HG03439 (cell line): Measurements from ENCODE around the gene NCBP2.

Source experiments
- ATAC-seq: cut with Tn5 transposase; IDR thresholded peaks from one replicate; pipeline ENCODE4 v1.9.1; 2021; ENCODE audit warnings: mild to moderate bottlenecking, moderate library complexity; ENCODE audit not compliant: unreplicated experiment

Gene NCBP2

GRCh38 chr3:196941729-196942225 lies 551 bp downstream of the NCBP2 start:
- ATAC-seq: peak; percentile 27

GRCh38 chr3:196938576-196938975 lies 3.8 kb downstream of the NCBP2 start:
- ATAC-seq: no peak

GRCh38 chr3:196938124-196938523 lies 4.2 kb downstream of the NCBP2 start:
- no peak for ATAC-seq

- ATAC-seq: no peak
Observed at GRCh38 chr3:196936288-196936687, 6.0 kb downstream of the NCBP2 start.

GRCh38 chr3:196932600-196932999 lies 9.7 kb downstream of the NCBP2 start:
- peak; percentile 50 for ATAC-seq

- peak; percentile 54 for ATAC-seq
Observed at GRCh38 chr3:196931828-196932587, 10.3 kb downstream of the NCBP2 start.

GRCh38 chr3:196931157-196931556 lies 11.2 kb downstream of the NCBP2 start:
- ATAC-seq: no peak

- no peak for ATAC-seq
Observed at GRCh38 chr3:196927571-196928453, 14.5 kb downstream of the NCBP2 start.

- ATAC-seq: no peak
Observed at GRCh38 chr3:196920733-196921132, 21.6 kb downstream of the NCBP2 start.

- ATAC-seq: no peak
Observed at GRCh38 chr3:196918968-196919367, 23.4 kb downstream of the NCBP2 start.

- no peak for ATAC-seq
Observed at GRCh38 chr3:196916995-196917394, 25.3 kb downstream of the NCBP2 start.

GRCh38 chr3:196916221-196916620 lies 26.1 kb downstream of the NCBP2 start:
- ATAC-seq: no peak

GRCh38 chr3:196915375-196915774 lies 27.0 kb downstream of the NCBP2 start:
- no peak for ATAC-seq

GRCh38 chr3:196914866-196915265 lies 27.5 kb downstream of the NCBP2 start:
- no peak for ATAC-seq

- ATAC-seq: no peak
Observed at GRCh38 chr3:196903740-196904139, 38.6 kb downstream of the NCBP2 start.

GRCh38 chr3:196902296-196902695 lies 40.0 kb downstream of the NCBP2 start:
- no peak for ATAC-seq

- ATAC-seq: no peak
Observed at GRCh38 chr3:196901768-196902167, 40.6 kb downstream of the NCBP2 start.

GRCh38 chr3:196896229-196896628 lies 46.1 kb downstream of the NCBP2 start:
- no peak for ATAC-seq

GRCh38 chr3:196894557-196895295 lies 47.6 kb downstream of the NCBP2 start:
- ATAC-seq: no peak

- ATAC-seq: no peak
Observed at GRCh38 chr3:196889844-196890708, 52.3 kb downstream of the NCBP2 start.
